ENCODE measurements around the gene RAB37.

The RAB37 gene

GRCh38 chr17:74734256-74734655, 2.8 kb upstream of the RAB37 start (continued):
- no peak for TF ChIP-seq ZFP69B (tag by site-specific recombination; IDR thresholded peaks at IDR 0.05)
- no peak for TF ChIP-seq ZNF629 (tag by site-specific recombination; IDR thresholded peaks at IDR 0.05)
- TF ChIP-seq TRIM28 (IDR thresholded peaks at IDR 0.05; ENCODE audit: borderline replicate concordance, low read length) = no peak

- Histone ChIP-seq H3K4me3 (ENCODE audit: low read depth, low read length) (peak overlapping the region; percentile 5; the same call in 1 of the 2 replicates), H3K36me3 (ENCODE audit: control insufficient read depth in 2 of 2, insufficient read depth in 1 of 2, low read length in 2 of 2) (no peaks in the 10 kb centered on the region), H3K4me1 (ENCODE audit: control insufficient read depth, insufficient read depth, low read length) (peaks cover 2% of the 10 kb centered on the region; the same call in 1 of the 2 replicates), H3K9me3 (ENCODE audit: control insufficient read depth, insufficient read depth, low read depth, low read length) (no peaks in the 10 kb centered on the region), H3K27ac (ENCODE audit: extremely low read depth, low read depth, low read length) (no peak overlapping the region)
- TF ChIP-seq ZBTB17 (tag by site-specific recombination; IDR thresholded peaks at IDR 0.05) (0 out of 2 replicates have a peak, but pooled peaks have one; percentile 16), ZNF341 (tag by site-specific recombination; IDR thresholded peaks at IDR 0.05; ENCODE audit: low read depth) (peak; percentile 96), ZNF335 (tag by site-specific recombination; conservative IDR thresholded peaks at IDR 0.05) (peak; percentile 25), SP2 (tag by site-specific recombination; IDR thresholded peaks at IDR 0.05) (0 out of 2 replicates have a peak, but pooled peaks have one; percentile 8), ZNF398 (tag by site-specific recombination; IDR thresholded peaks at IDR 0.05) (0 out of 2 replicates have a peak, but pooled peaks have one; percentile 4), ZBTB1 (tag by site-specific recombination; IDR thresholded peaks at IDR 0.05) (no peak), ZNF324 (tag by site-specific recombination; IDR thresholded peaks at IDR 0.05) (no peak), SP3 (tag by site-specific recombination; IDR thresholded peaks at IDR 0.05) (peak; percentile 37; the same call in 1 of the 2 replicates)
- POLR2A ChIA-PET = no interaction called here
- CTCF ChIA-PET = interaction anchor here (0.7 to 3.7 kb wide), 13 partner anchors 9 to 170 kb away, joined by 3 to 64 read pairs (median 6); partner anchors contain the start of genes CD300H and NAT9
These were observed 419 bp downstream of the RAB37 start for GRCh38 chr17:74737299-74738050.

GRCh38 chr17:74738051-74738996, 1.3 kb downstream of the RAB37 start:
- Histone ChIP-seq H3K36me3 (ENCODE audit: control insufficient read depth in 2 of 2, insufficient read depth in 1 of 2, low read length in 2 of 2) (no peaks in the 10 kb centered on the region), H3K4me3 (ENCODE audit: low read depth, low read length) (no peak overlapping the region), H3K9me3 (ENCODE audit: control insufficient read depth, insufficient read depth, low read depth, low read length) (no peaks in the 10 kb centered on the region), H3K27ac (ENCODE audit: extremely low read depth, low read depth, low read length) (no peak overlapping the region), H3K4me1 (ENCODE audit: control insufficient read depth, insufficient read depth, low read length) (peaks cover 2% of the 10 kb centered on the region; the same call in 1 of the 2 replicates)
- ChIA-PET CTCF (interaction anchor here (0.6 to 3.7 kb wide), 13 partner anchors 8 to 171 kb away, joined by 3 to 64 read pairs (median 5); partner anchors contain the start of genes CD300H and NAT9), POLR2A (interaction anchor here (0.9 kb wide), 1 partner anchor 124 kb away, joined by 3 read pairs; no protein-coding TSS in a partner anchor)
- TF ChIP-seq ZNF600 (tag by site-specific recombination; IDR thresholded peaks at IDR 0.05) = no peak
- TF ChIP-seq ZFHX2 (tag by site-specific recombination; conservative IDR thresholded peaks at IDR 0.05) = peak; percentile 36; the same call in 1 of the 2 replicates
- TF ChIP-seq KLF17 (tag by site-specific recombination; IDR thresholded peaks at IDR 0.05) = peak; percentile 72; the same call in 1 of the 2 replicates
- TF ChIP-seq KLF1 (tag by site-specific recombination; IDR thresholded peaks at IDR 0.05) = 0 out of 2 replicates have a peak, but pooled peaks have one; percentile 31
- TF ChIP-seq EGR2 (tag by site-specific recombination; IDR thresholded peaks at IDR 0.05; ENCODE audit: low read depth) = peak; percentile 23; the same call in 1 of the 2 replicates

All from HEK293 (cell line).